ENCODE results near the gene CD5L. TPM values are rescaled to one million over a fixed set of nuclear protein-coding genes. Genes with fewer than 3 reads are reported as not detected.
A peak's percentile ranks its signal among the peaks of the same experiment; 100 is the strongest.

Gene CD5L
- total and polyA plus RNA-seq, 10 of the 15 experiments (the other 5 are each of a cell fraction or from before 2014, with no cell fraction given) = 0.10 to 0.57 (median 0.24) TPM

GRCh38 chr1:157849229-157849875 is 7.7 kb upstream of the CD5L start (continued):
- TF ChIP-seq, protein P1, sequence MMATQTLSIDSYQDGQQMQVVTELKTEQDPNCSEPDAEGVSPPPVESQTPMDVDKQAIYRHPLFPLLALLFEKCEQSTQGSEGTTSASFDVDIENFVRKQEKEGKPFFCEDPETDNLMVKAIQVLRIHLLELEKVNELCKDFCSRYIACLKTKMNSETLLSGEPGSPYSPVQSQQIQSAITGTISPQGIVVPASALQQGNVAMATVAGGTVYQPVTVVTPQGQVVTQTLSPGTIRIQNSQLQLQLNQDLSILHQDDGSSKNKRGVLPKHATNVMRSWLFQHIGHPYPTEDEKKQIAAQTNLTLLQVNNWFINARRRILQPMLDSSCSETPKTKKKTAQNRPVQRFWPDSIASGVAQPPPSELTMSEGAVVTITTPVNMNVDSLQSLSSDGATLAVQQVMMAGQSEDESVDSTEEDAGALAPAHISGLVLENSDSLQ (IDR thresholded peaks at IDR 0.05) = no peak
- 0 out of 2 replicates have a peak, but pooled peaks have one; percentile 17 for TF ChIP-seq RUNX3 (IDR thresholded peaks at IDR 0.05; ENCODE audit: low read length)
- TF ChIP-seq NKRF (conservative IDR thresholded peaks at IDR 0.05) = no peak

- POLR2A ChIA-PET = no interaction called here
Observed at GRCh38 chr1:157844089-157844830, 2.7 kb upstream of the CD5L start.

More at GRCh38 chr1:157844089-157844830, 2.7 kb upstream of the CD5L start:
- no peak overlapping the region for H3K4me2 ChIP-seq (ENCODE audit: control insufficient read depth, insufficient read depth)
- H3K79me2 ChIP-seq (ENCODE audit: control insufficient read depth, insufficient read depth, low read length) = no peaks in the 10 kb centered on the region
- ATAC-seq (no peak), DNase-seq (ENCODE audit: low read depth, low spot score) (no peak), FAIRE-seq (no peak)
- peaks cover 22% of the 10 kb centered on the region for H3K4me1 ChIP-seq (ENCODE audit: control insufficient read depth, insufficient read depth, low read length)
- no TSS peak for BruUV-seq (replicated peaks)
- no peak overlapping the region for H3K4me3 ChIP-seq
- TF ChIP-seq EED (IDR thresholded peaks at IDR 0.05; ENCODE audit: low read depth) (peak; percentile 27; the same call in 1 of the 2 replicates), IRF5 (IDR thresholded peaks at IDR 0.05; ENCODE audit: borderline replicate concordance) (no peak), ETV6 (conservative IDR thresholded peaks at IDR 0.05 in 1 of 2, IDR thresholded peaks at IDR 0.05 in 1 of 2; ENCODE audit: borderline replicate concordance in 1 of 2, low read depth in 1 of 2) (peak in 1 of 2 experiments; percentile 66; a peak in 1 of 4 replicates), JUNB (IDR thresholded peaks at IDR 0.05) (peak; percentile 6; the same call in 1 of the 2 replicates)
- no peak overlapping the region for H2AFZ ChIP-seq (ENCODE audit: control insufficient read depth, low read depth, low read length)
- in situ Hi-C loops (cut with MboI) = no loop called here
- H3K9me3 ChIP-seq (replicated peaks; ENCODE audit: control insufficient read depth, insufficient read depth, low read length) = no peaks in the 10 kb centered on the region
- H3K36me3 ChIP-seq (ENCODE audit: control insufficient read depth in 2 of 2, insufficient read depth in 2 of 2, low read length in 1 of 2) = no peaks in the 10 kb centered on the region
- no peaks in the 10 kb centered on the region for H4K20me1 ChIP-seq (ENCODE audit: control insufficient read depth, insufficient read depth)
- no peak overlapping the region for H3K9ac ChIP-seq (ENCODE audit: control insufficient read depth, insufficient read depth, low read length)
- CTCF ChIA-PET = no interaction called here
- RAD21 ChIA-PET (ENCODE audit: unreplicated experiment) = no interaction called here
- SMC1A ChIA-PET (ENCODE audit: uncharacterized antibody, unreplicated experiment) = interaction anchor here (0.7 kb wide), 1 partner anchor 173 kb away, joined by 4 read pairs; no protein-coding TSS in a partner anchor
- intact Hi-C loops (cut with micrococcal nuclease; ENCODE audit: unreplicated experiment) = no loop called here
- no peaks in the 10 kb centered on the region for H3K27me3 ChIP-seq (replicated peaks in 1 of 2; ENCODE audit: control insufficient read depth in 2 of 2, insufficient read depth in 2 of 2, low read length in 1 of 2)
- no peak overlapping the region for H3K27ac ChIP-seq (ENCODE audit: control insufficient read depth, insufficient read depth)
- WGBS (ENCODE audit: insufficient coverage, insufficient replicate concordance, low lambda C conversion rate, missing lambda C conversion rate) = 29% methylated on average over 4 of the region's 4 CpGs
